AG09319 (cell line): ENCODE measurements around the gene KCNA10.

Experiments used
- DNase-seq: peaks from one replicate; pipeline ENCODE4 v3.0.0-alpha.2; 2010; ENCODE audit warnings: low read depth; ENCODE audit errors: extremely low read depth
- CTCF ChIP-seq: IDR thresholded peaks from 2 replicates; pipeline ENCODE4 v1.5.1; 2011; ENCODE audit warnings: low read depth, mild to moderate bottlenecking, inconsistent platforms, low read length, moderate library complexity

The KCNA10 gene

GRCh38 chr1:110519125-110519810 is at the start of gene KCNA10:
KCNA10 (minus strand) TSS chr1:110519175; CDS start chr1:110518787, 388 bp downstream.
- DNase-seq, result no peak
- TF ChIP-seq CTCF, result no peak

- TF ChIP-seq CTCF, result no peak
- no peak for DNase-seq
Measured at GRCh38 chr1:110566836-110567235, 47.9 kb upstream of the KCNA10 start.

- no peak for DNase-seq
- no peak for TF ChIP-seq CTCF
Measured at GRCh38 chr1:110565565-110565964, 46.6 kb upstream of the KCNA10 start.

GRCh38 chr1:110563089-110563488 is 44.1 kb upstream of the KCNA10 start:
- TF ChIP-seq CTCF, result no peak
- no peak for DNase-seq

- no peak for DNase-seq
- TF ChIP-seq CTCF, result no peak
Measured at GRCh38 chr1:110561596-110561995, 42.6 kb upstream of the KCNA10 start.

GRCh38 chr1:110559157-110559556 is 40.2 kb upstream of the KCNA10 start:
- no peak for DNase-seq
- TF ChIP-seq CTCF, result no peak

GRCh38 chr1:110557481-110557880 is 38.5 kb upstream of the KCNA10 start:
- no peak for TF ChIP-seq CTCF

More at GRCh38 chr1:110557481-110557880, 38.5 kb upstream of the KCNA10 start:
- DNase-seq, result no peak
